ENCODE measurements around the gene DDC.
"Not testable (repeated sequence)": the region's sequence is repeated elsewhere in the genome, so short reads cannot be mapped to it uniquely, and the experiment has no call there.

The DDC gene

GRCh38 chr7:50589364-50589763 lies 24.2 kb upstream of the DDC start:
- DNase-seq (ENCODE audit: low read depth): no peak

GRCh38 chr7:50588937-50589336 lies 23.7 kb upstream of the DDC start:
- DNase-seq (ENCODE audit: low read depth): no peak

GRCh38 chr7:50587737-50588136 lies 22.5 kb upstream of the DDC start:
- DNase-seq (ENCODE audit: low read depth): no peak

- DNase-seq (ENCODE audit: low read depth): no peak
Observed at GRCh38 chr7:50584793-50585408, 19.7 kb upstream of the DDC start.

GRCh38 chr7:50584386-50584785 lies 19.2 kb upstream of the DDC start:
- DNase-seq (ENCODE audit: low read depth): no peak

DNA sequence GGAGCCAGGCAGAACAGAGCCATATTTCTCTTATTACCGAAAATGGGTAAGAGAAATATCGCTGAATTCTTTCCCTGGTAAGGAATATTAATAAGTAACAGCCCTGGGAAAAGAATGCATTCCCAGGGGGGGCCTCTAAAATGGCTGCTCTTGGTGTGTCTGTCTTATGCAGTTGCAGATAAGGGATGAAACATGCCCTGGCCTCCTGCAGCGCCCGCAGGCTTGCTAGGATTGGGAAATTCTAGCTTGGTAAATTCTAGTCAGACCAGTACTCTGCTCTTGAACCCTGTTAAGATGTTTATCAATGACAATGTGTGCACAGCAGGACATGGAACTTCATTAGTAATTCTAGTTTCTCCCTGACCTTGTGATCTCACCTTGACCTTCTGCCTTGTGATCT lies 18.1 kb upstream of the DDC start:
- DNase-seq (ENCODE audit: low read depth): not testable (repeated sequence)

- not testable (repeated sequence) for DNase-seq (ENCODE audit: low read depth)
Observed at GRCh38 chr7:50582271-50582670, 17.1 kb upstream of the DDC start.

GRCh38 chr7:50580666-50581065 lies 15.5 kb upstream of the DDC start:
- DNase-seq (ENCODE audit: low read depth): not testable (repeated sequence)

DNA sequence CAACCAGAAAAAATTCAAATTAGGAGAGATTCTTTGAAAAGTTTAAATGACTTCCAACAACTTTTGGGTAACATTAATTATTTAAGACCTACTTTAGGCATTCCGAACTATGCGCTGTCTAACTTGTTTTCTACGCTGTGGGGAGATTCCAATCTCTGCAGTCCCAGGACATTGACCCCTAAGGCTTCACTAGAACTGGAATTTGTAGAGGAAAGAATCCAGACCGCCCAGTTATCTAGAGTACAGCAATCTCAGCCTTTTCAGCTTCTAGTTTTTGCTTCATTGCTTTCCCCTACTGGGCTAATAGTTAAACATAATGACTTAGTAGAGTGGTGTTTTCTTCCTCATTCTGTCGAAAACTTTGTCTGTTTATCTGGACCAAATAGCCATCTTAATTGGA lies 14.9 kb upstream of the DDC start:
- no peak for DNase-seq (ENCODE audit: low read depth)

GRCh38 chr7:50578105-50578504 lies 12.9 kb upstream of the DDC start:
- not testable (repeated sequence) for DNase-seq (ENCODE audit: low read depth)

DNA sequence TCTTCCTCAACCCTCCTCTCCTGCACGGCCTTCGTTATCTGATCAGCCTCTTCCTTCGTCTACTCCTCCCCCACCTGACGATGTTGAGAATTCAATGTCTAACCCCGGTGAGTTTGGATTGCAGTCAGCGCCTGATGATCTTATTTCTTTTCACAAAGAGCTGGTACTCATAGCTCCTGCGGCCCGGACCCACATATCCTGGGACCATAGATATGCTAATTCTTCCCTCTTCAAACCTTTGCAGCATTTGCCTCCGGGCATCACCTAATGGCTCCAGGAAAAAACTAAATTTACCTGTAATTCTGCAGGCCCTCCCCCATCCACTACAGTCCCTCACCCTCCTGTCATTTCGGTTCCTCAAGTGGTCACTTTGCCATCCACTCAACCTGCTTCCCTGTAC lies 12.4 kb upstream of the DDC start:
- no peak for DNase-seq (ENCODE audit: low read depth)

DNA sequence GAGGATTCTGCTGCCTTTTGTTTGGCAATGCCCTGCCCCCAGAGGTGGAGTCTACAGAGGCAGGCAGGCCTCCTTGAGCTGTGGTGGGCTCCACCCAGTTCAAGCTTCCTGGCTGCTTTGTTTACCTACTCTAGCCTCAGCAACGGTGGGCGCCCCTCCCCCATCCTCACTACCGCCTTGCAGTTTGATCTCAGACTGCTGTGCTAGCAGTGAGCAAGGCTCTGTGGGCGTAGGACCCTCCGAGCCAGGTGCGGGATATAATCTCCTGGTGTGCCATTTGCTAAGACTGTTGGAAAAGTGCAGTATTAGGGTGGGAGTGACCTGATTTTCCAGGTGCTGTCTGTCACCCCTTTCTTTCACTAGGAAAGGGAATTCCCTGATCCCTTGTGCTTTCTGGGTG lies 11.2 kb upstream of the DDC start:
- not testable (repeated sequence) for DNase-seq (ENCODE audit: low read depth)

DNA sequence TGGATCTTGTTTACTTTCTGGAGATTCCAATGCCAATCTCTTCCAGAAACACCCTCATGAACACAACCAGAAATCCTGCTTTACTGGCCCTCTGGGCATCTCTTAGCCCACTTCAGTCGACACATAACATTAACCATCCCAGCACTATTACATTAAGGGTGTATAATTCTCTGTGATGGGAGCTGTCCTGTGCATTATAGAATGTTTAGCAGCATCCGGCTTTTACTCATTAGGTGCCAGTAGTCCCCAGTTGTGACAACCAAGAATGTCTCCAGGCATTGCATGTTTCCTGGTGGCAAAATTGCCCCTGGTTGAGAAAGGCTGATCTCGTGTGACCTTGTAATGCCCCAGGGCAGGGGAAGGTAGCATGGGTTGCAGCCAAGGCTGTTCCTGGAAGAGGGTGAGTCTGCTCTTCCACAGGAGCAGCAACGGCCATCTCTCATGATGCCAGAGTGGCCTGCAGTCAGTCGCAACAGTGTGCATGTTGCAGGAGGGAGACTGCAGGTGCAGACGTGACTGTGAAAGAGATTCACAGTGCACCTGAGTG lies 2.6 kb upstream of the DDC start:
- no peak for DNase-seq (ENCODE audit: low read depth)

- no peak for DNase-seq (ENCODE audit: low read depth)
Observed at GRCh38 chr7:50565977-50566376, 772 bp upstream of the DDC start.

DNA sequence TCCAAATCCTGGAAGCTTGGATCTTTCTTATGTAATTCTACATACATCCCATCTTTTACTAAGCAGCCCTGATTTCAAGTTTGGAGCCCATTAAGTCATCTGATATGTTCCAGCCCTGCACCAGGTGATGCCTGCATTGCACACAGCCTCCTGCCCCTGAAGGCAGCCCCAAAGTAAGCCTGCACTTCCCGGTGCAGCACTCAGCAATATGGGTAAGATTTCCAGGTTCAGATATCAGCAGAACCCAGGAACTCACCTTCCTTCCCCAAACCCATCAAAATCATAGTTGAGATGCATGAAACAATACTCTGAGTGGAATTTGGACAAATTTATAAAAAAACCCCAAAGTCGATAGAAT lies 333 bp upstream of the DDC start:
- no peak for DNase-seq (ENCODE audit: low read depth)

GRCh38 chr7:50564171-50564570 lies 1.0 kb downstream of the DDC start:
- DNase-seq (ENCODE audit: low read depth): no peak

- DNase-seq (ENCODE audit: low read depth): no peak
Observed at GRCh38 chr7:50562136-50562535, 3.1 kb downstream of the DDC start.

DNA sequence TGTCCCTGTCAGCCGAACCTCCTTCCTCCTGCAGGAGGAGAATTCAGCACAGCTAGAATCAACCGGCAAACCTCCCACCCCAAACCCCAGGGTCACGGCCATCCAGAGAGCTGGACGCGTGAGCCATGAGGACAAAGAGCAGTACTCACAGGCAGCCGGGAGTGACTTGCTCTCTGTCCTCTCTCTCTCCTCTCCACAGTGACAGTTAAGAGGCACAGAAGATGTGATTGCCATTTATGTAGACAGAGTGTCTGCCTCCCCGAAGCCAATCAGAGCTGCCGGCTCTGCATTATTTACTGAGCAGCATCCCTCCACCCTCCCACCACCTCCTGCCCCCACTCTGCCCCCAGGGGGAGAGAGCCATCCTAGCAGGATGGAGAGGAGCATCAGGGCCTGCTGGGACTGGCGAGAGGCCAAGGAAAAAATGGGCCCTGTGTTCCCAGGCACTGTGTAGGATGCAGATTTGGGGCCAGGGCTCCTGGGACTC lies 4.3 kb downstream of the DDC start:
- no peak for DNase-seq (ENCODE audit: low read depth)

DNA sequence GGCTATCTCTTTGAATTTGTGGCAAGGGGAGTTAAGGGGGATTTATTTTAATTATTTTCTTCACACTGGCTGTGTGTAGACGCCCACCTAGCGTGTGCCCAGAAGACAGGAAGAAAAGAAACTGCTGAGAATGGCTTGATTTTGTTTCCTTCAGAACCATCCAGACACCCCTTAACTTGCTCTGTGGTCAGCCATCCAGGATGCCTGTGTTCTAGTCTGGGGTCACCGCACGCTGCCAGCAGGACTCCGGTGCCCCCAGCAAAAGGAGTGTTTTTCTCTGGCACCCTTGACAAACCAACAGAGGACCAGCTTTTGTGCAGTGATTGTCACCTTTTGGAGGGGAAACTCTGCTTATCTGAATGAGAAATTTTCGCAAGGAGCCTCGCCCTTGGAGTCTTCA lies 5.3 kb downstream of the DDC start:
- no peak for DNase-seq (ENCODE audit: low read depth)

- no peak for DNase-seq (ENCODE audit: low read depth)
Observed at GRCh38 chr7:50558294-50559053, 6.7 kb downstream of the DDC start.

GRCh38 chr7:50557099-50557498 lies 8.1 kb downstream of the DDC start:
- no peak for DNase-seq (ENCODE audit: low read depth)

DNA sequence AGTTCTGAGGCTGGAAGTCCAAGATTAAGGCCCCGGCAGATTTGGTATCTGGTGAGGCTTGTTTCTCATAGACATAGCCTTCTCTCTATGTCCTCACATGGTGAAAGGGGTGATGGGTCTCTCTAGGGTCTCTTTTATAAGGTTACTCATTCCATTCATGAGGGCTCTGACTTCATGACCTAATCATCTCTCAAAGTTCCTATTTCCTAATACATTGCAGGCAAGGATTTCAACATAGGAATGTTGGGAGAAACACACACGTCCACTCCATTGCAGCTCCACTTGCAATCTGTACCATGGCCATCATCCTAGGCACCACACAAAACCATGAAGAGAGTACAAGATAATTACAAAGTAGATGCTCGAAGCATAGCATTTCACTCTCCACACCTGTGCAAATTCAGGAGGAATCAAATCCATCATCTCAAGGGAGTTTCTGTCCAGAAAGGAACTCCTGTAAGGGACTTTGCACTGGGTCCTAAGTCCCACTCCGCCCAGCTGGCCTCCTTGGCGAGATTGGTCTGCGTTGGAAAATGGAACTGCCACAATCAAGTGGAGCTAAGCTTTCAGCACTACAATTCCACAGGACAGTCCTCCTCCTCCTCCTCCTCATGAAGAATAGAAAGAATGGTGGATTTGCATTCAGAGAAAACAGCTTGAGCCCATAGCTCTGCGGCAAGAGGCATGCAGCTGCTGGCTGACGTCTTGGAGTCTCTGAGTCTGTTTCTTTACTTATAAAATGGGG lies 8.8 kb downstream of the DDC start:
- DNase-seq (ENCODE audit: low read depth): no peak

DNA sequence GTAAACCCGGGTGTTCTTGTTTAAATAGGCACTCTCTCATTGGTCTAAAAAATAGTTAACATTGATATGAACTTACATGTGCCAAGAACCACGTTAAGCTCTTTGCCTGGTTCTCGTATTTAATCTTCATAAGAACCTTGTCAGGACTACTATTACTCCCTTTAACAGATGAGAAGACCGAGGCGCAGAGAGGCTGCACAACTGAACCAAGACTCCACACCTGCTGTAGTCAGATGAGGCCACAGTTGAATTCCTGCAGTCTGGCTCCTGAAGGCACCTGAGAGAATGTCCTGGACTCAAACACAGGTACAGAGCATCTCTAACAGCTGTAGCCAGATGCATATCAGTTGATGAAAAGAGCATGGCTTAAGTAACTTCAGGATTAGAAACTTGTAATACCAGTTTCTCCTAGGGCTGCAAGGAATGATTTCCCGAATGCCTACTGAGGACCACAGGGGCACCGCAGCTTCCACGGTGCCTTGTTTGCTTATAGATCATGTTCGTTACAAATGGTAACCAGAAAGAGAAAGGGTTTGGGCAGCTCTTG lies 9.5 kb downstream of the DDC start:
- DNase-seq (ENCODE audit: low read depth): no peak

Data from HS-5 (cell line).